HG02759 (cell line): ENCODE results near the gene ZDHHC11.
"Not testable (repeated sequence)": the region's sequence is repeated elsewhere in the genome, so short reads cannot be mapped to it uniquely, and the experiment has no call there.

Experiments used
- ATAC-seq: cut with Tn5 transposase; IDR thresholded peaks from one replicate; pipeline ENCODE4 v1.9.1; 2021; ENCODE audit warnings: mild to moderate bottlenecking, moderate library complexity; ENCODE audit not compliant: unreplicated experiment

Gene ZDHHC11

GRCh38 chr5:880816-881550, 30.2 kb upstream of the ZDHHC11 start:
- no peak for ATAC-seq

DNA sequence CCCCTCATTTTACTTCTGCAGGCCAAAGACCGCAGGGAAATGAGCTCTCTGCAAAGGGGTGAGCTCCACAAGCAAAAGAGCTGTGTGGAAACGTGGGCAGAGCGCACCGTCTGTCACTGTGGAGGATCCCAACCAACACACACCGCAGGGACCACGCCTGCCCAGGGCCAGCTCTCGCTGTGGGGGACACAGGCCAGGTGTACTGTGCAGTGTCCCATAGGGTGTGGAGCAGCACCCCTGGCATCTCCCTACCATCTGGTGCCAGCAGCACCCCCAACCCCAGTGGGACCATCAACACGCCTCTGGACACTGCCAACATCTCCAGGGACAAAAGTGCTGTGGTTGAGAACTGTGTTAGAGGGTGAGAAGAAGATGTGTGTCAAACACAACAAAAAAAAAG, 27.9 kb upstream of the ZDHHC11 start:
- ATAC-seq = not testable (repeated sequence)

DNA sequence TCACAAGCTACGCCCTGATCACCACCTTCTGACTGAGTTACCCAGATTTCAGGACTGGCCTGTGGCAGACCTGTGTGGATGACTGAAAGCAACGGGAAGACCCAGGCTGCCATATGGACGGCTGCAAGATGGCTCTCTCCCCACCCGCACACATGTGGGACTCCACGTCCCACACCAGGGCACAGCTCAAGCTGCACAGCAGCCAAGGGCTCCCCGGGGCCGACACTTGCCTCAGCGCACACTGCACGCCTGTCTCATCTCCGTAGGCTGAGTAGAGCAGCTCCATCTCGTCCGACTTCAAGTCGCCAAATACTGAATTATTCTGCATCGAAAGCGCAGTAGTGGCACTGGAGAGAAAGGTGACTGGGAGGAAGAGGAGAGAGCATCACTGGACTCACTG, 27.3 kb upstream of the ZDHHC11 start:
- no peak for ATAC-seq

DNA sequence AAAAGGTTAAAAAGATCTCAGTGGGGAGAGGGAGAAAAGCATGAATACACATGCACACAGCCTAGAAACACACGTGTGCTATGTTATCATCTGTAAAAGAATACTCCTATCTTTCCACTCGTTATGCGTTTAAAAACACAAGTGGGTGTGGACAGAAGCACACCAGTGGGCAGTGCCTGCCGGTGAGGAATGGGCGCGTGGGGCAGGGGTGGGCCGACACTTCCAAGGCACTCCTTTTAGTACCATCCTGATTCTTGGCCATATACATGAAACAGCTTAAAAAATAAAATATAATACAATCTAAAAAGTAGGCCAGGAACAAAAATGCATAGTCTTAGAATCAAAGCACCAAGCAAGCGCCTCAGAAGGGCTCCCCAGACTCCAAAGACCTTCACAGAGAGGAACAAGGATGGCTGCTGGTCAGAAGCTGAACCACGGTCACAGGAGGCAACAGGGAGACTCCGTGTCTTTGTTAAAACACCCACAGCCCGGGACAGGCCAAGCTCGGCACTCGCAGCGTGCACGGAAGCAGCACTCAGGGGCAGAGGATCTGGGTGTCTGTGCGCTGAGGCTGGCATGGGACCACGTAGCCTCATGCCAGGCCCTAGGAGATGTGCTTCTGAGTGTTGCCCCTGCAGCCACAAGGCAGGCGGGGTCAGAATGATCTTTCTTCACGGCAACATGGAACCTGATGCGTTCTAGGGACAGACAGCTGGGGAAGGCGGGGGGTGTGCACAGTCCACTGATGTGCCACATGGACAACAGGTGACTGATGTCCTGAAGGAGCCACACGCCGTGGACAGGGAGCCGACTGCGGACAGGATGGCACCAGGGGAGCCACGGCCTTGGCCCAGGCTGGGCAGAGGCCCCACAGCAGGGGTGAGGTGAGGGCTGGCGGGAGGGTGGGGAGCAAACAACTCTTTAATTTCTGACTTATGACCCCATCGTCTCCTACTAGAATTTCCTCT, 25.9 kb upstream of the ZDHHC11 start:
- no peak for ATAC-seq

DNA sequence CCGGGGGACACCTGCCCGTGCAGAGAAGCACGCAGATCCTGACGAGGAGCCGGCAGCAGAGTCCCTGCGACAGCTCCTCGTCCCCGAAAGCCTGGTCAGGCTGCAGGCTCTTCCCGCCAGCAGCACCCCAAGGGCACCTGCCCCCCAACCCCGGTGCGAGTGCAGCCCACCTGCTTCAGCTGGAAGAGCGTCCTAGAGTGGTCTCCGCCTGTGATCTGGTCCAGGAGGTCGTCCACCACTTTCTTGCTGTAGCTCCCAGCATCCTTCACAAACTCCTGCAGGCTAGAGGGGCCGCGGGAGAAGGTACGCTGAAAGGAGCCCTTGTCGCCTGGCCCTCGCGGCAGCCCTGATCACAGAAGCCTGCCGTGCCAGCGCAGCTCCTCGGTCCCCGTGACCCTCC, 25.1 kb upstream of the ZDHHC11 start:
- no peak for ATAC-seq

DNA sequence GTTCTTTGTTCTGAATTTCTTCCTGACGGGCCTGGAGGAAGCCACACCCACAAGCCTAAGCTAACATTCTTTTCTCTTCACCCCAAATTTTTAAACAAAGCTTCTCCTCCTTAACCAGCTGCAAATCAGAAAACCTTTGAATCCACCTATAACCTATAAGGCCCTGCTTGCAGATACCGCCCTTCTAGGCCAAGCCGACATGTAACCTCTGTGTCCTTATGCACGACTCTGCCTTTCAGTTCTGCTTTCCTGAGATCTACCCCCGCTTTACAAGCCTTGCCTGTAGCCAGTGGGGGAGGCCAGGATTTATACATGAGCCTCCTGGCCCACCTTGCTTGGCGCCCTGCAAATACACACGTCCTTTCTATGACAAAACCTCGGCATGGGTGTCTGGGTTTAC, 22.5 kb upstream of the ZDHHC11 start:
- ATAC-seq = no peak

GRCh38 chr5:872301-872700, 21.5 kb upstream of the ZDHHC11 start:
- ATAC-seq = no peak

DNA sequence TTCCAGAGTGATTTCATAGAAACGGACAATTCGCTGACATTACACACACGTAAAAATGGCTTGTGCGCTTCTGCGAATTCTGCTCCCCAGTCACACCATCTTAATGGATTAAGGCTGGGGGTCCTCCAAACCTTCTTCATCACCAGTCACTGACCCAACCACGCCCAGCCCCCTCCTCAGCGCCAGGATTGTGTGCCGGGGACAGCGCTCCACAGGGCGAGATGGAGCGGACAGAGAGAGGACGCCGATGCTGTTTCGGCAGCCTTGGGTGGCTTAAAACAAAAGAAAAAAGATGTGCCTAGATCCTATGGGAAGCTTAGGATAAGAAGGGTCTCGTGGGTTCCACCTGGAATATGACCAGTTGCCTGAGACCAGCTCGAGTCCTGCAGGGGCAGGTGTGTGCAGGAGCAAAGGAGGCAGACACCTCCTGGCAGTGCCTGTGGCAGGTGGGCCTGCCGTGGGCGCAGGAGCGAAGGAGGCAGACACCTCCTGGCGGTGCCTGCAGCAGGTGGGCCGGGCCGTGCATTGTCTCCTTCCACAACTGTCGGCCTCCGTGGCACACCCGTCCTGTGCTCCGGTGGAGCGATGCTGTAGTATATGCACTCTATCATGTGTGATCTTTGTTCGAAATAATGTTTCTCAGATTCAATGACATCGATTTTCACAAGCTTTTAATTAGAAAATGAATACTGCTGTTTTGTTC, 21.0 kb upstream of the ZDHHC11 start:
- ATAC-seq = no peak

DNA sequence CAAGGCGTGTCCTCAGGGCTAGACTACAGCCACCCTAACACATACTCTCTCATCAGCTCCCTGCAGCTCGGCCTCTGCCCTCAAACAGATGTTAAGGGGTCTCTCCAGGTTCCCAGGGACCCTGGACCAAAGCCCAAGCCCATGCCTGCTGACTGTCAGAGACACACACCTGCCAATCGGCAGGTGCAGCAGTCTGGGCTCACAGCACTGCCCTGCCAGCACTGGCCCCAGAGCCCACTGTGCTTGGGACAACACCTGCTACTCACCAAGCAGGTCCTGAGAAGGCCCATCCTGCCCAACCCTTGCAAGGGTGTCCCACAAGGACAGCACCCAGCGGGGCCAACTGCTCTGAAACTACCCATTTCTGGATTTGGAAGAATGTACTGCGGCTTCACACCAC, 20.2 kb upstream of the ZDHHC11 start:
- ATAC-seq = no peak

GRCh38 chr5:868428-869135, 17.8 kb upstream of the ZDHHC11 start:
- no peak for ATAC-seq

GRCh38 chr5:867300-867870, 16.6 kb upstream of the ZDHHC11 start:
- ATAC-seq = no peak

DNA sequence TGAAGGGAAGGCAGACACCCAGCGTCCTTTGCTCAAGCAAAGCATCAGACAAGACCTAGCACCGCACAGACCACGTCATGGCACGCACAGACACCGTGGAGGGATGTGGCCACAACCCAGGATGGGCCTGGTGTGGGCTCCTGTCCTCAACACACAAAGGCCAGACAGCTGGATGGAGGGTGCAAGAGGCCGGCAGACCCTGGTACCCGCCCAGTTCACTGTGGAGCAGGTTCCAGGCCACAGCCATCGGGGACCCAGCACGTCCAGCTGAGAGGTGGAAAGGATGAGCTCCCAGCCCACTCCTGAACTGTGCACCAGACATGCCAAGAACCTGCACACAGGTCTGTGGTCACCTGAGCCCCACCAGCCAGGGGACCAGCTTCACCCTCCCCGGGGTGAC, 15.0 kb upstream of the ZDHHC11 start:
- ATAC-seq = no peak

GRCh38 chr5:865168-865521, 14.4 kb upstream of the ZDHHC11 start:
- no peak for ATAC-seq

- no peak for ATAC-seq
These were observed 13.8 kb upstream of the ZDHHC11 start for GRCh38 chr5:864492-865167.

- no peak for ATAC-seq
These were observed 12.5 kb upstream of the ZDHHC11 start for GRCh38 chr5:863244-863805.

DNA sequence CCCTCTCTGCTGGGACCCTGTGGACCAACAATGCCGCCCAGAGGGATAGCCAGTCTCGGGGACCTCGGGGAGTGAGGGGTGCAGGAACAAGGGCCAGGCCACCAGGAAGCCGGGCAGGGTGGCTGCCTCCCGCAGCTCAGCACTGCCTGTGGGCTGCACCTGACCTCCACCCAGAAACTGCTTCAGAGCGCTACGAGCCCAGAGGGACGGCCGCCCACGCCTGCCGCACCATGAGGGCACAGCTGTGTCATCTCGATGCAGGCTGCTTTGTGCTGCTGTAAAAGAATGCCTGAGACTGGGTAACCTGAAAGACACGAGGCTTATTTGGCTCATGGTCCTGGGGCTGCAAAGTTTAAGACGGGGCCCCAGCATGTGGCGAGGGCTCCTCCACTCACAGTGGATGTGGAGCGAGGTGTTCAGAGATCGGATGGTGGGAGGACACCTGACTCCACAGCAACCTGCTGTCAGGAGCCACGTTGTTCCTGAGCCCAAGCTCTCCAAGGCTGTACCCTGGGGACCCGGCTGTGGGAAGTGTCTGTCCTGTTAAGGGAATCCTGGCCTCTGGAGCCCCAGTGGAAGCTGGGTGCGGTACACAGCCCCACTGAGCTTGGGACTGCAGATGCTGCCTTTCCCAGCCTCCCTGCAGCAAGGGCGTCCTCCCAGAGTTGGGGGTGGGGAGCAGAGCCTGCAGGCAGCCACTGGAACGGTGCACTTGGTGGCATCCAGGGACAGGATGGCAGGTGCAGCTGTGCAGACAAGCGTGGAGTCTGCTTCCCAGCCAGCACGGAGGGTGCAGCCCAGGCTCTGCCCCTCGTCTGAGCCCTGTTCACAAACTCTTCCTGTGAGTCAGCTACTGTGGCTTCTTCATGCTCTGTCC, 11.8 kb upstream of the ZDHHC11 start:
- no peak for ATAC-seq

GRCh38 chr5:861442-862366, 10.9 kb upstream of the ZDHHC11 start:
- ATAC-seq = no peak
